H9 (cell line): Measurements from ENCODE around the gene IFT80. TPM values are rescaled to one million over a fixed set of nuclear protein-coding genes. Genes with fewer than 3 reads are reported as not detected.

Source experiments
- DNase-seq: peaks from one replicate; pipeline ENCODE4 v3.0.0-alpha.2; 2017
- H2AFZ ChIP-seq: one replicate; pipeline ENCODE4 v1.6.1; 2013; ENCODE audit warnings: mild to moderate bottlenecking, low read length, control low read depth, moderate library complexity
- H2AK5ac ChIP-seq: 2 replicates; pipeline ENCODE4 v1.6.1; 2013; ENCODE audit warnings: low read length, control low read depth, mixed read lengths; ENCODE audit not compliant: insufficient read length
- H2BK120ac ChIP-seq: one replicate; pipeline ENCODE4 v1.6.1; 2013; ENCODE audit warnings: low read depth, mild to moderate bottlenecking, low read length, control low read depth, inconsistent platforms; ENCODE audit not compliant: poor library complexity, severe bottlenecking
- H2BK12ac ChIP-seq: 2 replicates; pipeline ENCODE4 v1.6.1; 2013; ENCODE audit warnings: low read length, control low read depth, mixed read lengths, low read depth; ENCODE audit not compliant: insufficient read length
- H2BK15ac ChIP-seq: 2 replicates; pipeline ENCODE4 v1.6.1; 2013; ENCODE audit warnings: low read depth, low read length, control low read depth
- H2BK20ac ChIP-seq: one replicate; pipeline ENCODE4 v1.6.1; 2013; ENCODE audit warnings: low read depth, mild to moderate bottlenecking, low read length, control low read depth, inconsistent platforms; ENCODE audit not compliant: poor library complexity, severe bottlenecking
- H2BK5ac ChIP-seq: 2 replicates; pipeline ENCODE4 v1.6.1; 2013; ENCODE audit warnings: low read length, control low read depth, mixed read lengths; ENCODE audit not compliant: insufficient read length
- H3K14ac ChIP-seq: 2 replicates; pipeline ENCODE4 v1.6.1; 2013; ENCODE audit warnings: low read length, control low read depth; ENCODE audit not compliant: insufficient read depth
- H3K18ac ChIP-seq: 2 replicates; pipeline ENCODE4 v1.6.1; 2013; ENCODE audit warnings: low read depth, mild to moderate bottlenecking, mixed read lengths, low read length, control low read depth; ENCODE audit not compliant: insufficient read length
- H3K23ac ChIP-seq: 2 replicates; pipeline ENCODE4 v1.6.1; 2013; ENCODE audit warnings: low read length, control low read depth, mixed read lengths, low read depth; ENCODE audit not compliant: insufficient read length
- H3K23me2 ChIP-seq: 2 replicates; pipeline ENCODE4 v1.6.1; 2013; ENCODE audit warnings: low read depth, mild to moderate bottlenecking, mixed read lengths, low read length, control low read depth; ENCODE audit not compliant: insufficient read length, poor library complexity, severe bottlenecking
- H3K27ac ChIP-seq: 2 replicates; pipeline ENCODE4 v1.5.1; 2013; ENCODE audit warnings: low read length, control low read depth, mixed read lengths, low read depth; ENCODE audit not compliant: insufficient read length
- H3K27me3 ChIP-seq: 2 replicates; pipeline ENCODE4 v1.6.1; 2013; ENCODE audit warnings: low read length, control low read depth, inconsistent platforms; ENCODE audit not compliant: insufficient read depth
- H3K4ac ChIP-seq: 2 replicates; pipeline ENCODE4 v1.6.1; 2013; ENCODE audit warnings: low read depth, mild to moderate bottlenecking, control low read depth, inconsistent platforms, low read length, moderate library complexity
- H3K4me1 ChIP-seq: 2 replicates; pipeline ENCODE4 v1.6.1; 2013; ENCODE audit warnings: low read length, control low read depth, inconsistent platforms; ENCODE audit not compliant: insufficient read depth
- H3K4me2 ChIP-seq: 2 replicates; pipeline ENCODE4 v1.6.1; 2013; ENCODE audit warnings: low read length, control low read depth, mixed read lengths; ENCODE audit not compliant: insufficient read length, insufficient read depth
- H3K56ac ChIP-seq: 2 replicates; pipeline ENCODE4 v1.6.1; 2013; ENCODE audit warnings: low read depth, mild to moderate bottlenecking, mixed read lengths, low read length, control low read depth; ENCODE audit not compliant: insufficient read length
- H3K79me1 ChIP-seq: 2 replicates; pipeline ENCODE4 v1.6.1; 2013; ENCODE audit warnings: low read depth, mild to moderate bottlenecking, moderate library complexity, low read length, control low read depth, inconsistent platforms; ENCODE audit not compliant: insufficient read depth, poor library complexity, severe bottlenecking
- H3K79me2 ChIP-seq: 2 replicates; pipeline ENCODE4 v1.6.1; 2013; ENCODE audit warnings: low read length, control low read depth, inconsistent platforms; ENCODE audit not compliant: insufficient read depth
- H3K9ac ChIP-seq: 2 replicates; pipeline ENCODE4 v1.6.1; 2013; ENCODE audit warnings: low read length, control low read depth, mixed read lengths; ENCODE audit not compliant: insufficient read length; ENCODE audit errors: extremely low read depth
- H3K9me3 ChIP-seq: one replicate; pipeline ENCODE4 v1.6.1; 2013; ENCODE audit warnings: low read depth, low read length, inconsistent platforms; ENCODE audit not compliant: control insufficient read depth
- H3T11ph ChIP-seq: one replicate; pipeline ENCODE4 v1.6.1; 2013; ENCODE audit warnings: mild to moderate bottlenecking, low read length, control low read depth, inconsistent platforms
- H4K20me1 ChIP-seq: one replicate; pipeline ENCODE4 v1.6.1; 2013; ENCODE audit not compliant: control insufficient read depth, insufficient read length, insufficient read depth
- H4K5ac ChIP-seq: 2 replicates; pipeline ENCODE4 v1.6.1; 2013; ENCODE audit warnings: low read depth, mild to moderate bottlenecking, mixed read lengths, low read length, control low read depth; ENCODE audit not compliant: insufficient read length
- H4K8ac ChIP-seq: replicated peaks from 2 replicates; pipeline ENCODE4 v1.6.1; 2013; ENCODE audit warnings: low read length, control low read depth, mixed read lengths, low read depth; ENCODE audit not compliant: insufficient read length
- H4K91ac ChIP-seq: 2 replicates; pipeline ENCODE4 v1.6.1; 2013; ENCODE audit warnings: low read depth, mild to moderate bottlenecking, moderate library complexity, mixed read lengths, low read length, control low read depth; ENCODE audit not compliant: insufficient read length
- H3K27ac Mint-ChIP-seq, 3 experiments: 2 replicates in 2 of 3; 3 replicates in 1 of 3; pipeline ENCODE4 v1.8.0; 2020 to 2021; ENCODE audit warnings: mixed read lengths in 3 of 3, mild to moderate bottlenecking in 1 of 3, moderate library complexity in 1 of 3
- H3K27me3 Mint-ChIP-seq: 2 replicates; pipeline ENCODE4 v1.8.0; 2021; ENCODE audit warnings: low read depth, mild to moderate bottlenecking, moderate library complexity, mixed read lengths
- H3K36me3 Mint-ChIP-seq, 3 experiments: 2 replicates in 2 of 3; 3 replicates in 1 of 3; pipeline ENCODE4 v1.8.0; 2020 to 2021; ENCODE audit warnings: low read depth in 3 of 3, mixed read lengths in 3 of 3; ENCODE audit not compliant: insufficient read depth in 1 of 3
- H3K4me1 Mint-ChIP-seq, 2 experiments: 2 replicates each; pipeline ENCODE4 v1.8.0; 2020; ENCODE audit warnings: mixed read lengths in 2 of 2
- H3K4me3 Mint-ChIP-seq, 2 experiments: 2 replicates in 1 of 2; 3 replicates in 1 of 2; pipeline ENCODE4 v1.8.0; 2020 to 2021; ENCODE audit warnings: mild to moderate bottlenecking in 2 of 2, mixed read lengths in 2 of 2, moderate library complexity in 1 of 2
- H3K9me3 Mint-ChIP-seq, 2 experiments: 2 replicates in 1 of 2; 3 replicates in 1 of 2; pipeline ENCODE4 v1.8.0; 2020; ENCODE audit warnings: mild to moderate bottlenecking in 2 of 2, mixed read lengths in 2 of 2, moderate library complexity in 1 of 2
- WGBS: extraction: QIAGEN DNeasy Blood & Tissue Kit; methylation state at CpG from one replicate; pipeline ENCODE4 v1.1.7; 2013; ENCODE audit warnings: missing lambda C conversion rate, low lambda C conversion rate, mixed read lengths; ENCODE audit not compliant: insufficient read length; ENCODE audit errors: extremely low coverage; 5-methylcytosine and 5-hydroxymethylcytosine counted together
- total RNA-seq: library from RNA; stranded (reverse); gene quantifications from 2 replicates; pipeline ENCODE4 v1.2.1, GENCODE V29; 2021
- TF ChIP-seq, protein P1 (sequence below): fragments of 200-600 bp; sonication (generic); conservative IDR thresholded peaks from 3 replicates; pipeline ENCODE4 v1.8.0; 2021; ENCODE audit warnings: antibody characterized with exemption, mild to moderate bottlenecking

IFT80 gene
- total RNA-seq, 1 experiment from 2014 or later: 29.0 TPM

DNA sequence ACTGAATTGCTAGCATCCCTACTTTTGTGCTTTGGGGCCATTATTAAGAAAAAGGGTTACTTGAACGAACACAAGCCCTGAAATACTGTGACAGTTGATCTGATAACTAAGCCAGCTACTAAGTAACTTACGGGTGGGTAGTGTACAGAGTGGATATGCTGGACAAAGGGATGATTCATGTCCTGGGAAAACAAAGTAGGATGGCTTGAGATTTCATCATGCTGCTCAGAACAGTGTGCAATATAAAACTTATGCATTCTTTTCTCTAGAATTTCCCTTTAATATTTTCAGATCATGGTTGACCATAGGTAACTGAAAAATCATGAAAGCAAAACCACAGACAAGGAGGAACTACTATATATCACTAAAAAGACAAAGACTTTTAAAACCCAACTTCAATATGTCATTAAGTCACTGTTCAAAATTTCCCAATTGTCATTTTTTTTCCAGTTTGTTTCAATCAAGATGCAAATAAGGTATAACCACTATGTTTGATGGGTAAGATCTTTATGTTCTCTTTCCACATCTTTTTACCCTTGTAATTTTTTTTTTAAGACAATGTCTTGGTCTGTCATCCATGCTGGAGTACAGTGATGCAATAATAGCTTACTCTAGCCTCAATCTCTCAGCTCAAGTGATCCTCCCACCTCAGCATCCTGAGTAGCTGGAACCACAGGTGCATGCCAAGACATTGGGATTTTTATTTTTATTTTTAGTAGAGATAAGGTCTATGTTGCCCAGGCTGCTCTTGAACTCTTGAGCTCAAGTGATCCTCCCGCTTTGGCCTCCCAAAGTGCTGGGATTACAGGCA lies 67.7 kb downstream of the IFT80 start:
- H3K27me3 Mint-ChIP-seq: no peaks in the 10 kb centered on the region
- Histone ChIP-seq H2BK120ac (no peak overlapping the region), H3K9ac (no peak overlapping the region), H3T11ph (no peak overlapping the region), H2AFZ (no peak overlapping the region), H3K56ac (no peak overlapping the region), H3K27ac (no peak overlapping the region), H2BK12ac (no peak overlapping the region), H4K91ac (no peak overlapping the region), H3K4me1 (no peaks in the 10 kb centered on the region), H3K14ac (no peak overlapping the region), H3K4ac (no peak overlapping the region), H4K5ac (no peak overlapping the region), H3K23ac (no peak overlapping the region), H3K23me2 (no peaks in the 10 kb centered on the region), H3K79me1 (no peaks in the 10 kb centered on the region), H3K79me2 (no peaks in the 10 kb centered on the region), H2BK20ac (no peak overlapping the region), H4K8ac (no peak overlapping the region), H3K9me3 (no peaks in the 10 kb centered on the region), H2AK5ac (no peak overlapping the region), H3K27me3 (no peaks in the 10 kb centered on the region), H4K20me1 (no peaks in the 10 kb centered on the region), H3K4me2 (no peak overlapping the region), H2BK5ac (no peak overlapping the region), H2BK15ac (no peak overlapping the region), H3K18ac (no peak overlapping the region)
- TF ChIP-seq, protein P1, sequence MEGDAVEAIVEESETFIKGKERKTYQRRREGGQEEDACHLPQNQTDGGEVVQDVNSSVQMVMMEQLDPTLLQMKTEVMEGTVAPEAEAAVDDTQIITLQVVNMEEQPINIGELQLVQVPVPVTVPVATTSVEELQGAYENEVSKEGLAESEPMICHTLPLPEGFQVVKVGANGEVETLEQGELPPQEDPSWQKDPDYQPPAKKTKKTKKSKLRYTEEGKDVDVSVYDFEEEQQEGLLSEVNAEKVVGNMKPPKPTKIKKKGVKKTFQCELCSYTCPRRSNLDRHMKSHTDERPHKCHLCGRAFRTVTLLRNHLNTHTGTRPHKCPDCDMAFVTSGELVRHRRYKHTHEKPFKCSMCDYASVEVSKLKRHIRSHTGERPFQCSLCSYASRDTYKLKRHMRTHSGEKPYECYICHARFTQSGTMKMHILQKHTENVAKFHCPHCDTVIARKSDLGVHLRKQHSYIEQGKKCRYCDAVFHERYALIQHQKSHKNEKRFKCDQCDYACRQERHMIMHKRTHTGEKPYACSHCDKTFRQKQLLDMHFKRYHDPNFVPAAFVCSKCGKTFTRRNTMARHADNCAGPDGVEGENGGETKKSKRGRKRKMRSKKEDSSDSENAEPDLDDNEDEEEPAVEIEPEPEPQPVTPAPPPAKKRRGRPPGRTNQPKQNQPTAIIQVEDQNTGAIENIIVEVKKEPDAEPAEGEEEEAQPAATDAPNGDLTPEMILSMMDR: no peak
- WGBS: no CpG with 5 or more reads among the region's 3 CpGs
- no peaks in the 10 kb centered on the region for H3K36me3 Mint-ChIP-seq
- 0 out of 4 replicates have a peak, but pooled peaks cover 2 to 3% of the 10 kb centered on the region in 2 experiments for H3K4me1 Mint-ChIP-seq
- no peak for DNase-seq
- H3K9me3 Mint-ChIP-seq: no peaks in the 10 kb centered on the region
- no peak overlapping the region for H3K4me3 Mint-ChIP-seq
- no peak overlapping the region for H3K27ac Mint-ChIP-seq
